Fibroblast of mammary gland (primary cell): Measurements from ENCODE around the gene PSIP1.
"Not testable (repeated sequence)": the region's sequence is repeated elsewhere in the genome, so short reads cannot be mapped to it uniquely, and the experiment has no call there.

Experiments
- DNase-seq: peaks from one replicate; pipeline ENCODE4 v3.0.0-alpha.2; 2010; ENCODE audit warnings: low read depth
- H3K4me3 ChIP-seq: 2 replicates; pipeline ENCODE4 v1.5.1; 2011; ENCODE audit warnings: low read depth, mild to moderate bottlenecking, low read length, moderate library complexity; ENCODE audit not compliant: control insufficient read depth
- TF ChIP-seq, protein P1 (sequence below): conservative IDR thresholded peaks from 2 replicates; pipeline ENCODE4 v1.5.1; 2011; ENCODE audit warnings: low read depth, low read length, inconsistent platforms; ENCODE audit not compliant: control insufficient read depth, insufficient read depth

Gene PSIP1

GRCh38 chr9:15469406-15469805, 41.4 kb downstream of the PSIP1 start:
- DNase-seq = no peak

GRCh38 chr9:15468145-15468544, 42.6 kb downstream of the PSIP1 start:
- peak; percentile 19 for DNase-seq
- TF ChIP-seq, protein P1, sequence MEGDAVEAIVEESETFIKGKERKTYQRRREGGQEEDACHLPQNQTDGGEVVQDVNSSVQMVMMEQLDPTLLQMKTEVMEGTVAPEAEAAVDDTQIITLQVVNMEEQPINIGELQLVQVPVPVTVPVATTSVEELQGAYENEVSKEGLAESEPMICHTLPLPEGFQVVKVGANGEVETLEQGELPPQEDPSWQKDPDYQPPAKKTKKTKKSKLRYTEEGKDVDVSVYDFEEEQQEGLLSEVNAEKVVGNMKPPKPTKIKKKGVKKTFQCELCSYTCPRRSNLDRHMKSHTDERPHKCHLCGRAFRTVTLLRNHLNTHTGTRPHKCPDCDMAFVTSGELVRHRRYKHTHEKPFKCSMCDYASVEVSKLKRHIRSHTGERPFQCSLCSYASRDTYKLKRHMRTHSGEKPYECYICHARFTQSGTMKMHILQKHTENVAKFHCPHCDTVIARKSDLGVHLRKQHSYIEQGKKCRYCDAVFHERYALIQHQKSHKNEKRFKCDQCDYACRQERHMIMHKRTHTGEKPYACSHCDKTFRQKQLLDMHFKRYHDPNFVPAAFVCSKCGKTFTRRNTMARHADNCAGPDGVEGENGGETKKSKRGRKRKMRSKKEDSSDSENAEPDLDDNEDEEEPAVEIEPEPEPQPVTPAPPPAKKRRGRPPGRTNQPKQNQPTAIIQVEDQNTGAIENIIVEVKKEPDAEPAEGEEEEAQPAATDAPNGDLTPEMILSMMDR = no peak
- H3K4me3 ChIP-seq = no peak overlapping the region

More at GRCh38 chr9:15469406-15469805, 41.4 kb downstream of the PSIP1 start:
- H3K4me3 ChIP-seq = no peak overlapping the region
- TF ChIP-seq, protein P1 = no peak

GRCh38 chr9:15461601-15462000, 49.2 kb downstream of the PSIP1 start:
- DNase-seq = no peak
- H3K4me3 ChIP-seq = no peak overlapping the region
- TF ChIP-seq, protein P1 = no peak

DNA sequence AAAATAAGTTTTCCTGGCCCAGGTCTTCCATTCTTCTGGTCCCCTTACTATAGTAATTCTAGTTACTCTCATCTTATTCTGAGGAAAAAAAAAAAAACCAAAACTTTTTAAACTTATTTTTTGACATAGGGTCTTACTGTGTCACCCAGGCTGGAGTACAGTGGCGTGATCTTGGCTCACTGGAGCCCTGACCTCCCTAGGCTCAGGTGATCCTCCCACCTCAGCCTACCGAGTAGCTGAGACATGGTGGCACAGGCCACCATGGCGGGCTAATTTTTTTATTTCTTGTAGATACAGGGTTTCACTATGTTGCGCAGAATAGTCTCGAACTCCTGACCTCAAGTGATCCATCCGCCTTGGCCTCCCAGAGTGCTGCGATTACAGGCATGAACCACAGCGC, 49.7 kb downstream of the PSIP1 start:
- H3K4me3 ChIP-seq = no peak overlapping the region
- TF ChIP-seq, protein P1 = no peak
- DNase-seq = no peak

GRCh38 chr9:15453956-15454355, 56.8 kb downstream of the PSIP1 start:
- DNase-seq = no peak
- TF ChIP-seq, protein P1 = no peak
- H3K4me3 ChIP-seq = no peak overlapping the region

GRCh38 chr9:15444141-15444540, 66.6 kb downstream of the PSIP1 start:
- TF ChIP-seq, protein P1 = no peak
- H3K4me3 ChIP-seq = no peak overlapping the region
- DNase-seq = no peak

DNA sequence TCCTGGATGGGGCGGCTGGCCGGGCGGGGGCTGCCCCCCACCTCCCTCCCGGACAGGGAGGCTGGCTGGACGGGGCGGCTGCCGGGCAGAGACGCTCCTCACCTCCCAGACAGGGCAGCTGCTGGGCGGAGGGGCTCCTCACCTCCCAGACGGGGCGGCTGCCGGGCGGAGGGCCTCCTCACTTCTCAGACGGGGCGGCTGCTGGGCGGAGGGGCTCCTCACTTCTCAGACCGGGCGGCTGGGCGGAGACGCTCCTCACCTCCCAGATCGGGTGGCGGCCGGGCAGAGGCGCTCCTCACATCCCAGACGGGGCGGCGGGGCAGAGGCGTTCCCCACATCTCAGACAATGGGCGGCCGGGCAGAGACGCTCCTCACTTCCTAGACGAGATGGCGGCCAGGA, 68.5 kb downstream of the PSIP1 start:
- not testable (repeated sequence) for H3K4me3 ChIP-seq, DNase-seq

DNA sequence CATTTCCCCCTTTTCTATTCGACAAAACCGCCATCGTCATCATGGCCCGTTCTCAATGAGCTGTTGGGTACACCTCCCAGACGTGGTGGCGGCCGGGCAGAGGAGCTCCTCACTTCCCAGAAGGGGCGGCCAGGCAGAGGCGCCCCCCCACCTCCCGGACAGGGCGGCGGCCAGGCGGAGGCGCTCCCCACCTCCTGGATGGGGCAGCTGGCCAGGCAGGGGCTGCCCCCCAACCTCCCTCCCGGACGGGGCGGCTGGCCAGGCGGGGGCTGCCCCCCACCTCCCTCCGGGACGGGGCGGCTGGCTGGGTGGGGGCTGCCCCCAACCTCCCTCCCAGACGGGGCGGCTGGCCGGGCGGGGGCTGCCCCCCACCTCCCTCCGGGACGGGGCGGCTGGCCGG, 68.9 kb downstream of the PSIP1 start:
- DNase-seq, H3K4me3 ChIP-seq: not testable (repeated sequence)
